ENCODE results near the gene MRPS2. TPM values are rescaled to one million over a fixed set of nuclear protein-coding genes. Genes with fewer than 3 reads are reported as not detected.
"Not testable (repeated sequence)": the region's sequence is repeated elsewhere in the genome, so short reads cannot be mapped to it uniquely, and the experiment has no call there.

The MRPS2 gene
- total and polyA plus RNA-seq, 2 donors (not counting 3 experiments of a cell fraction or from before 2014, with no cell fraction given): 50.8 to 231 TPM

- no peaks in the 10 kb centered on the region for H4K20me1 ChIP-seq (replicated peaks; ENCODE audit: control insufficient read depth, extremely low read depth, insufficient read depth, low read length)
- DNase-seq (ENCODE audit: low read depth, low spot score) (no peak), FAIRE-seq (no peak)
- H3K4me1 ChIP-seq (ENCODE audit: control insufficient read depth, extremely low read depth, insufficient read depth, low read length): no peaks in the 10 kb centered on the region
- H3K4me2 ChIP-seq (ENCODE audit: insufficient read depth, low read length): no peak overlapping the region
- CTCF ChIA-PET: interaction anchor here (1.3 kb wide), 1 partner anchor 22 kb away, joined by 3 read pairs; no protein-coding TSS in a partner anchor
- no peak overlapping the region for H3K9ac ChIP-seq (replicated peaks; ENCODE audit: extremely low read depth, insufficient read depth, low read length)
- H2AFZ ChIP-seq (ENCODE audit: low read depth, low read length): no peak overlapping the region
- no peaks in the 10 kb centered on the region for H3K27me3 ChIP-seq (ENCODE audit: control insufficient read depth in 2 of 2, insufficient read depth in 2 of 2, low read length in 2 of 2)
- no peaks in the 10 kb centered on the region for H3K9me3 ChIP-seq (replicated peaks; ENCODE audit: control insufficient read depth, insufficient read depth, low read length)
- BruUV-seq (replicated peaks): no TSS peak
- H3K4me3 ChIP-seq (replicated peaks in 1 of 3; ENCODE audit: insufficient read depth in 1 of 3, low read depth in 1 of 3, low read length in 3 of 3): no peak overlapping the region
- no peaks in the 10 kb centered on the region for H3K79me2 ChIP-seq (ENCODE audit: control insufficient read depth, insufficient read depth, low read length)
- H3K27ac ChIP-seq (ENCODE audit: insufficient read depth, low read depth, low read length): no peak overlapping the region
- no peaks in the 10 kb centered on the region for H3K36me3 ChIP-seq (ENCODE audit: control insufficient read depth in 2 of 2, extremely low read depth in 1 of 2, insufficient read depth in 2 of 2, low read length in 2 of 2)
- dilution Hi-C loops (cut with MboI; ENCODE audit: extremely low pct_ligation_motif_present, low sequenced_read_pairs) (no loop called here), intact Hi-C loops (cut with micrococcal nuclease) (no loop called here)
- POLR2A ChIA-PET: no interaction called here
- TF ChIP-seq MYC (IDR thresholded peaks at IDR 0.05; ENCODE audit: low read depth, low read length): no peak
- TF ChIP-seq FOS (IDR thresholded peaks at IDR 0.05; ENCODE audit: borderline replicate concordance, insufficient read depth, low read length): no peak
- TF ChIP-seq POLR2AphosphoS5 (IDR thresholded peaks at IDR 0.05; ENCODE audit: insufficient read depth, low read depth, low read length): no peak
- TF ChIP-seq, protein P1, sequence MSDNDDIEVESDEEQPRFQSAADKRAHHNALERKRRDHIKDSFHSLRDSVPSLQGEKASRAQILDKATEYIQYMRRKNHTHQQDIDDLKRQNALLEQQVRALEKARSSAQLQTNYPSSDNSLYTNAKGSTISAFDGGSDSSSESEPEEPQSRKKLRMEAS (IDR thresholded peaks at IDR 0.05; ENCODE audit: insufficient read depth, insufficient read length): no peak
- no peak for TF ChIP-seq POLR2A (IDR thresholded peaks at IDR 0.05; ENCODE audit: low read depth, low read length)
- no peak for TF ChIP-seq JUN (IDR thresholded peaks at IDR 0.05; ENCODE audit: borderline replicate concordance, insufficient read depth, insufficient read length, low read depth)
- no peak for TF ChIP-seq CTCF (IDR thresholded peaks at IDR 0.05; ENCODE audit: extremely low read depth in 1 of 2, insufficient read depth in 1 of 2, low read depth in 1 of 2, low read length in 2 of 2)
- TF ChIP-seq EZH2 (IDR thresholded peaks at IDR 0.05; ENCODE audit: borderline replicate concordance, low read depth, low read length, severe bottlenecking): no peak
- no peak for TF ChIP-seq GATA2 (IDR thresholded peaks at IDR 0.05; ENCODE audit: insufficient read depth, insufficient read length, low read depth, low read length)
- no peaks in the 10 kb centered on the region for H3K9me1 ChIP-seq (replicated peaks; ENCODE audit: control insufficient read depth, extremely low read depth, insufficient read depth, low read length)
Measured at GRCh38 chr9:135526730-135527571, 26.5 kb downstream of the MRPS2 start.

GRCh38 chr9:135528842-135529435, 28.5 kb downstream of the MRPS2 start:
- CTCF ChIA-PET; intact Hi-C loops (cut with micrococcal nuclease); FAIRE-seq; H3K9me1 ChIP-seq (replicated peaks; ENCODE audit: control insufficient read depth, extremely low read depth, insufficient read depth, low read length); H3K9ac ChIP-seq (replicated peaks; ENCODE audit: extremely low read depth, insufficient read depth, low read length); H3K4me2 ChIP-seq (ENCODE audit: insufficient read depth, low read length); H3K36me3 ChIP-seq (ENCODE audit: control insufficient read depth in 2 of 2, extremely low read depth in 1 of 2, insufficient read depth in 2 of 2, low read length in 2 of 2); dilution Hi-C loops (cut with MboI; ENCODE audit: extremely low pct_ligation_motif_present, low sequenced_read_pairs); H2AFZ ChIP-seq (ENCODE audit: low read depth, low read length); BruUV-seq (replicated peaks); H3K27ac ChIP-seq (ENCODE audit: insufficient read depth, low read depth, low read length); H3K27me3 ChIP-seq (ENCODE audit: control insufficient read depth in 2 of 2, insufficient read depth in 2 of 2, low read length in 2 of 2); H3K4me1 ChIP-seq (ENCODE audit: control insufficient read depth, extremely low read depth, insufficient read depth, low read length); DNase-seq (ENCODE audit: low read depth, low spot score); H3K79me2 ChIP-seq (ENCODE audit: control insufficient read depth, insufficient read depth, low read length); H4K20me1 ChIP-seq (replicated peaks; ENCODE audit: control insufficient read depth, extremely low read depth, insufficient read depth, low read length); H3K4me3 ChIP-seq (replicated peaks in 1 of 3; ENCODE audit: insufficient read depth in 1 of 3, low read depth in 1 of 3, low read length in 3 of 3); POLR2A ChIA-PET; H3K9me3 ChIP-seq (replicated peaks; ENCODE audit: control insufficient read depth, insufficient read depth, low read length): not testable (repeated sequence)

Data from endothelial cell of umbilical vein (primary cell).